ENCODE results near the gene SPG7. TPM values are rescaled to one million over a fixed set of nuclear protein-coding genes. Genes with fewer than 3 reads are reported as not detected.

Gene SPG7
- total RNA-seq, 4 donors from 2014 or later: 83.3 to 152 (median 105) TPM

DNA sequence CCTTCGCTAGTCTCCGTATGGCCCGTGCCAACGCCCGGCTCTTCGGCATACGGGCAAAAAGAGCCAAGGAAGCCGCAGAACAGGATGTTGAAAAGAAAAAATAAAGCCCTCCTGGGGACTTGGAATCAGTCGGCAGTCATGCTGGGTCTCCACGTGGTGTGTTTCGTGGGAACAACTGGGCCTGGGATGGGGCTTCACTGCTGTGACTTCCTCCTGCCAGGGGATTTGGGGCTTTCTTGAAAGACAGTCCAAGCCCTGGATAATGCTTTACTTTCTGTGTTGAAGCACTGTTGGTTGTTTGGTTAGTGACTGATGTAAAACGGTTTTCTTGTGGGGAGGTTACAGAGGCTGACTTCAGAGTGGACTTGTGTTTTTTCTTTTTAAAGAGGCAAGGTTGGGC is 54.7 kb downstream of the SPG7 start:
- TF ChIP-seq, protein P1, sequence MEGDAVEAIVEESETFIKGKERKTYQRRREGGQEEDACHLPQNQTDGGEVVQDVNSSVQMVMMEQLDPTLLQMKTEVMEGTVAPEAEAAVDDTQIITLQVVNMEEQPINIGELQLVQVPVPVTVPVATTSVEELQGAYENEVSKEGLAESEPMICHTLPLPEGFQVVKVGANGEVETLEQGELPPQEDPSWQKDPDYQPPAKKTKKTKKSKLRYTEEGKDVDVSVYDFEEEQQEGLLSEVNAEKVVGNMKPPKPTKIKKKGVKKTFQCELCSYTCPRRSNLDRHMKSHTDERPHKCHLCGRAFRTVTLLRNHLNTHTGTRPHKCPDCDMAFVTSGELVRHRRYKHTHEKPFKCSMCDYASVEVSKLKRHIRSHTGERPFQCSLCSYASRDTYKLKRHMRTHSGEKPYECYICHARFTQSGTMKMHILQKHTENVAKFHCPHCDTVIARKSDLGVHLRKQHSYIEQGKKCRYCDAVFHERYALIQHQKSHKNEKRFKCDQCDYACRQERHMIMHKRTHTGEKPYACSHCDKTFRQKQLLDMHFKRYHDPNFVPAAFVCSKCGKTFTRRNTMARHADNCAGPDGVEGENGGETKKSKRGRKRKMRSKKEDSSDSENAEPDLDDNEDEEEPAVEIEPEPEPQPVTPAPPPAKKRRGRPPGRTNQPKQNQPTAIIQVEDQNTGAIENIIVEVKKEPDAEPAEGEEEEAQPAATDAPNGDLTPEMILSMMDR (IDR thresholded peaks at IDR 0.05; ENCODE audit: low read depth): no peak

DNA sequence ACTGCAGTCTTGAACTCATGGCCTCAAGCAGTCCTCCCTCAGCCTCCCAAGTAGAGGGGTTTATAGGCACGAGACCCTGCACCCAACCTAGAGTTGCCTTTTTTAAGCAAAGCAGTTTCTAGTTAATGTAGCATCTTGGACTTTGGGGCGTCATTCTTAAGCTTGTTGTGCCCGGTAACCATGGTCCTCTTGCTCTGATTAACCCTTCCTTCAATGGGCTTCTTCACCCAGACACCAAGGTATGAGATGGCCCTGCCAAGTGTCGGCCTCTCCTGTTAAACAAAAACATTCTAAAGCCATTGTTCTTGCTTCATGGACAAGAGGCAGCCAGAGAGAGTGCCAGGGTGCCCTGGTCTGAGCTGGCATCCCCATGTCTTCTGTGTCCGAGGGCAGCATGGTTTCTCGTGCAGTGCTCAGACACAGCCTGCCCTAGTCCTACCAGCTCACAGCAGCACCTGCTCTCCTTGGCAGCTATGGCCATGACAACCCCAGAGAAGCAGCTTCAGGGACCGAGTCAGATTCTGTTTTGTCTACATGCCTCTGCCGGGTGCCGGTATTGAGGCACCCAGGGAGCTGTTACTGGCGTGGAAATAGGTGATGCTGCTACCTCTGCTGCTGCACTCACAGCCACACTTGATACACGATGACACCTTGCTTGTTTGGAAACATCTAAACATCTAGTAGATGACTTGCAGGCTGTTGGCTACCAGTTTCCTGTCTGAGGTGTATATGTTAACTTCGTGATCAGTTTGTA is 55.6 kb downstream of the SPG7 start:
- TF ChIP-seq, protein P1 (IDR thresholded peaks at IDR 0.05; ENCODE audit: low read depth): no peak

DNA sequence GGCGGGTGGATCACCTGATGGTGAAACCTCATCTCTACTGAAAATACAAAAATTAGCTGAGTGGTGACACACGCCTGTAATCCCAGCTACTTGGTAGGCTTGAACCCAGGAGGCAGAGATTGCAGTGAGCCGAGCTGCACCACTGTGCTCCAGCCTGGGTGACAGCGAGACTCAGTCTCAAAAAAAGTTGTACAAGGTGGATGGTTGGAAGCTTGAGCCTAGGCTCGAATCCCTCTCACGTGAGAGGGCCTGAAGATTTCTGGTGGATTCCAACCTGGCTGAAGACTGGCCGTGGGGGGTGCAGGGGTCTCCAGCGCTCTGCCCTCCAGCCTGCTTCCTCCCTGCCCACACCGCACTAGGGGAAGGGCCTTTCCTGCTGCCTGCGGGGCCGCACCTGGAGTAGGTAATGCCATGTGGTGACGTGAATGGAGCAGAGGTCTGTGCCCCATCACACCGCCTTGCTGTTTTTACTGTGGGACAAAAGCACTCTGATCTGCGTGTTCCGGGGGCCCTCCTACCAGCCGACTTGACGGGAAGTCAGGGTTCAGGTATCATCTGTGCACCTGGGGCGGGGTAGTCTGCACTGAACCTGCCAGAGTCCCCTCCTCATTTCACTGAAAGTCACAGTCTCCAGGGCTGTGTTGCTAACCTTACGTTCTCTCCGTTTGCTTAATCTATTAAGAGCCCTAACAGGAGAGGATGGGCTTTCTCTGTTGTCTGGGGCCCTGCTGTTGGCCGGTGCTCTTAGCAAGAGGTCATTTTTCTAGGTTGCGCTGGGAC is 56.5 kb downstream of the SPG7 start:
- TF ChIP-seq, protein P1 (IDR thresholded peaks at IDR 0.05; ENCODE audit: low read depth): no peak

DNA sequence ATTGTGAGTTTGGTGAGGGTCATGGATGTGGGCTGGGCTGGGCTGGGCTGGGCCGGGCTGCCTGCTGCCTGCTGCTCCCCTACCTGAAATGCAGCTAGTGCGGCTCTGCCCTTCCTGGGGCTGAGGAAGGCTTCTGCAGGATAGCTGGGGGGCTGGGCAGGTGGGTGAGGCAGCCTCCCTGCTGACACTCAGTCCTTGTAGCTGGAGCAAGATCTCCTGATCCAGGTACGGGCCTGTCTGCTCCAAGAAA is 57.0 kb downstream of the SPG7 start:
- TF ChIP-seq, protein P1 (IDR thresholded peaks at IDR 0.05; ENCODE audit: low read depth): no peak

DNA sequence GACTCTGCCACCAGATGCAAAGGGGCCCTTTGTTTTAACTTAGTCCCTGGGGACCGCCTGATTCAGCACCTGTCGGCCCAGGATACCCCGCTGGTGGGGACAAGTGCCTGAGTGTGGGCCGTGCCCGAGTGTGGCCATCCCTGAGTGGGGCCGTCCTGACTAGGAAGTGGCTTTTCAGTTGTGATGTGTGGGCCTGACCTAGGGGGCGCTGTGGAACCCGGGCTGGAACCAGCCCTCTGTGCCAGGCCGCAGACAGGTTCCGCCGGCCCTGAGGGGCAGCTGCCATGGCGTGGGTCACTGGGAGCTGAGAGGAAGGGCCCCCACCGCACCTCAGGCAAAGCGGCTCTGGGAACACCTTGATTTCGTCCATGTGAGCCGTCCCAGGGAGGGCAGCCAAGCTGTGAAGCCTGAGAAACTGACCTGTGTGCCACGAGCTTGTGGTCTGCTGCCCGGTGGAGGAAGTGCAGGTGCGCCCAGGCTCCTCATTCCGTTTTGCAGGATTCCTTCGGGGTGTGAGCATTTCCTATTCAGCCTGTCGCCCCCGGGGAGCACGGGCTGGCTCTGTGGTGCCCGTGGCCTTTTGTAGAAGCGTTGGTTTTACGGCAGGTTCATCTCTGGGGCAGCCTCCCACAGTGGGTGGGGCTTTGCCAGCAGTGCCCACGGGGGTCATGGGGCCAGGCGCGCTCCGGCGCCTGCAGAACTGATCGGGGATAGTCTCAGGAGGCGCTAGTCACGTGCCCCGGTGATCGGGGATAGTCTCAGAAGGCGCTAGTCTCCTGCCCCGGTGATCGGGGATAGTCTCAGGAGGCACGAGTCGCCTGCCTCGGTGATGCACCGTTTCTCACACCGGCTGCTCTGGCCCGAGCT is 57.5 kb downstream of the SPG7 start:
- TF ChIP-seq, protein P1 (IDR thresholded peaks at IDR 0.05; ENCODE audit: low read depth): no peak

DNA sequence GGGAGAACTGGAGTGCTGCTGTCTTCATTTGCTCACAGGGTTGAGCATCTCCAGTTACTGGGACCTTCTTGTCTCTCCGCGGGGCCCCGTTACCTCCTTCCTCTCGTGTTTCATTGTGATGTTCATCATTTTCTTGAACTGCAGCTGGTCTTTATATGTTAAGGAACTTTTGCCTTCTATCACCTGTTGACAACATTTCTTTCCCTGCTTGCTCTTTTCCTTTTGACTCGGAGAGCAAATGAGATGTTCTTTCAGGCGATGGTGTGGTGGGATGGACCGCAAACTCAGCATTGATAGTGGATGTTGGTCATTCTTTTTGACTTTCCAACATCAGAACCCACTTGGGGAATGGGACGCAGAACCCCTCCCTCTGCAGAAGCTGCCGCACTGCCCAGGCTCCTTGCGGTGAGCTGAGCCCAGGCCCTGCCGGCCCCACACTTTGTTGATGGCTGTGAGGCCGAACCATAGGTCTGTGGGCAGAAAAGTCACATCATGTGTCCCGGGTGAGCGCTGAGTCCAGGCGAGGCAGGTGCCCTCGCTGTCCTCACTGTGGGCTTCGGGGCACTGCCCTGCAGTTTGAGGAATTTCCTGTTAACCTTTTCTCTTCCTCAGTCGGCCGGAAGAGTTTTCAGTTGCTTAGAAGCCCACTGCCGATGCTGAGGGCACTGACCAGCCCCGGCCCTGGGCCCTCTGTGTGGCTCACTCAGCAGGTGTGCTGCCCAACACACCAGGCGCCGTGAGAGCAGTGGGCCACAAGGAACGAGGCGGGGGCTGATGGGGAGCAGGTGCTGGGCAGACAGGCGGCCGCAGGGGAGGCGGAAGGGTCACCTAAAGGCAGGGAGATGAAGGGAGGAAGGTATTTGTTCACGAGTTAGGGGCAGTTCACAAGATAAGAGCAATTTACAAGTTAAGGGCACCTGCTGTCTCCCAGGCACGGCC is 59.7 kb downstream of the SPG7 start:
- TF ChIP-seq, protein P1 (IDR thresholded peaks at IDR 0.05; ENCODE audit: low read depth): no peak

Measured in subcutaneous adipose tissue (tissue), 4 donors.